BLaER1 (cell line): ENCODE results near the gene SEMA4D.

Experiments used
- H3K27ac ChIP-seq: shearing (Covaris generic); formaldehyde crosslinking; 2 replicates; pipeline ENCODE4 v1.8.1; 2022
- H3K27me3 ChIP-seq: shearing (Covaris generic); formaldehyde crosslinking; 2 replicates; pipeline ENCODE4 v1.8.1; 2022
- H3K36me3 ChIP-seq: shearing (Covaris generic); formaldehyde crosslinking; 2 replicates; pipeline ENCODE4 v1.8.1; 2022
- H3K4me1 ChIP-seq: shearing (Covaris generic); formaldehyde crosslinking; 2 replicates; pipeline ENCODE4 v1.8.1; 2022
- H3K4me2 ChIP-seq: shearing (Covaris generic); formaldehyde crosslinking; 2 replicates; pipeline ENCODE4 v1.8.1; 2022
- H3K4me3 ChIP-seq: shearing (Covaris generic); formaldehyde crosslinking; 2 replicates; pipeline ENCODE4 v1.8.1; 2022
- H3K9ac ChIP-seq: shearing (Covaris generic); formaldehyde crosslinking; 2 replicates; pipeline ENCODE4 v1.8.1; 2022
- H3K9me3 ChIP-seq: shearing (Covaris generic); formaldehyde crosslinking; 2 replicates; pipeline ENCODE4 v1.8.1; 2022
- H4K20me1 ChIP-seq: shearing (Covaris generic); formaldehyde crosslinking; 2 replicates; pipeline ENCODE4 v1.8.1; 2022
- Cebpa-rat ChIP-seq: shearing (Covaris generic); IDR thresholded peaks from 2 replicates; pipeline ENCODE4 v1.8.1; 2022

The SEMA4D gene

DNA sequence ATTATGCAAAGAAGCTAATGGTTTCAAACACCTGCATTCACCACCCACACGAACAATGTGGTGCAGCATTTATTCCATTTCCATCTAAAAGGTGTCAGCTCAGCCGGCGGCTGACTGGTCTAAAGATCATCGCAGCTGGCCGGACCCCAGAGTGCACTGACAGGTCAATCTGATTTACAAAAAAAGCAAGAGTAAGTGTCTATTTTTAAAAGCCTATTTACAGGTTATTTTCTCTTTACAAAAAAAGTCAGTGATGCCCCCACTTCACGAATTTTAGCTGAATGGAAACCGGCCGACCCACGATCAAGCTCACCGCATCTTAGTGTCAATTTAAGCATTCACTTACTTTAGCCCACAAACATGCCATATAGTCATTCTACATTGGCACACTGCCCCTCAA lies 58.3 kb downstream of the SEMA4D start:
- H3K36me3 ChIP-seq = peaks cover 49% of the 10 kb centered on the region
- H4K20me1 ChIP-seq = peaks cover 100% of the 10 kb centered on the region
- H3K4me2 ChIP-seq = peak overlapping the region; percentile 83
- H3K9me3 ChIP-seq = no peaks in the 10 kb centered on the region
- H3K9ac ChIP-seq = no peak overlapping the region
- TF ChIP-seq Cebpa-rat = no peak
- H3K27me3 ChIP-seq = no peaks in the 10 kb centered on the region
- no peak overlapping the region for H3K4me3 ChIP-seq
- H3K4me1 ChIP-seq = peaks cover 96% of the 10 kb centered on the region
- H3K27ac ChIP-seq = peak overlapping the region; percentile 75

DNA sequence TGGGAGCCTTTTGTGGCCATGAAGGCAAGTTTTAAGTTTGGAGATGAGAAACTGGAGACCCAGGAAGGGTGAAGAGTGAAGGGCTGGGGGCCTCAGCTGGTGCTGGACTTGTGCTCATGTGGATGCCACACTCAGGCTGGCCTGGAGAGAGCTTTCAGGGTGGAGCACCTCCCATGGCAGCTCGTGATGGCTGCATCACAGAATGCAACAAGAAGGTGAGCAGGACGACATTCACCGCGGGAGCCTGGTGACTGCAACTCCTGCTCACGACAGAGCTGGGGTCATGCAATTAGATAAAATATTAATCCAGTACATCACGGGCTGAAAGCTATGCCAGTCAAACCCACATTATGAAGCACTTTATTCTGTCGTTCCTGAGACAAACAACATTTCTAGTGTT lies 59.7 kb downstream of the SEMA4D start:
- 0 out of 2 replicates have a peak overlapping the region, but pooled peaks have one; percentile 46 for H3K27ac ChIP-seq
- peak overlapping the region; percentile 78 for H3K4me2 ChIP-seq
- no peak overlapping the region for H3K4me3 ChIP-seq
- peaks cover 93% of the 10 kb centered on the region for H3K4me1 ChIP-seq
- no peak overlapping the region for H3K9ac ChIP-seq
- H3K9me3 ChIP-seq = no peaks in the 10 kb centered on the region
- H4K20me1 ChIP-seq = peaks cover 100% of the 10 kb centered on the region
- peaks cover 53% of the 10 kb centered on the region for H3K36me3 ChIP-seq
- no peak for TF ChIP-seq Cebpa-rat
- H3K27me3 ChIP-seq = no peaks in the 10 kb centered on the region

DNA sequence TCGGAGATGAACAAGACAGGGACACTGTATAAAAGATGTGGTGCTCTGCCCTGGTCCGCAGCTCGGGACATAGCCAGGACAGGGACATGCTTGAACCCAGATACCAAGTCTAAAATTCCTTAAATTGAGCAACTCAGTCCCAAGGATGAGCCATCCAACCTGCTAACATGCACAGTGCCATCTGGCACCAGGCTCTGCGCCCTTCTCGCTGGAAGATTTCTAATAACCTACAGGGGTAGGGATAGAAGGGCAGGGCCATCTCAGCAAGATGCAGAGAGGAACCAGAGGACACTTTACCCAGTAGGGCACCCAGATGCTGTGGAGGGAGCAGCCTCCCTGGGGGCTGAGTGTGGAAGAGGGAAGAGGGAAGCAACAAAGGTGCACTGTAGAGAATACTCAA lies 60.1 kb downstream of the SEMA4D start:
- H3K36me3 ChIP-seq = peaks cover 57% of the 10 kb centered on the region
- H3K4me3 ChIP-seq = no peak overlapping the region
- peaks cover 93% of the 10 kb centered on the region for H3K4me1 ChIP-seq
- H3K27me3 ChIP-seq = no peaks in the 10 kb centered on the region
- H3K9ac ChIP-seq = no peak overlapping the region
- no peaks in the 10 kb centered on the region for H3K9me3 ChIP-seq
- H3K4me2 ChIP-seq = peak overlapping the region; percentile 78
- no peak for TF ChIP-seq Cebpa-rat
- peaks cover 100% of the 10 kb centered on the region for H4K20me1 ChIP-seq
- 0 out of 2 replicates have a peak overlapping the region, but pooled peaks have one; percentile 50 for H3K27ac ChIP-seq

DNA sequence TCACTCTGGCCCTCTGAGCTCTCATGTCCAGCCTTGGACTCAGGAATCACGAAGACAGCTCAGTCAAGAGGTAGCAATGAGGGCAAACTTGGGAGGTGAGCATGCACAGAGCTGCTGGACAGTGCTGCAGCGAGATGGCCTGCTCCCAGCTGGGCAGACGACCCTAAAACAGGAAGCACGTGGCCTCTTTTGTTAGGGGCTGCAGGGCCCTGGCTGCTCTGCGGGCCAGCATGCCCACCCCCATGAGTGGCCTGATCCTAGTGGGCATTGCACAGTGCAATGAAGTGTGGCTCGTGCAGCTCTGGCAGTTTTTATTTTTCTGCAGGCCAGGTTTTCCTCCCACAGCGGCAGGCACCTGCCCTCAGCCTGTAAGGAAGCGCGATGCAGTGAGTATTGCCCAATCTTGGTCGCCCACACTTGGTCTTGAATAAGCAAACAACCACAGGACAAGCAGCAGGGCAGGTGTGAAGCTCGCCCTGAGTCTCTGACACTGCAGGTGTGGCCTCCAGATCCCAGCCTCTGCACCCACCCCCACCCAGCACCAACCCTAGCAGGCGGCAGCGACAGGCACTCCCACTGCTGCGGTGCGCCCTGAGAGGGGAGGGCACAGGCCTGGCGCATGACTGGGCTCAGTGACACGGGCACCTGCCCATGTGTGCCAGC lies 60.8 kb downstream of the SEMA4D start:
- Histone ChIP-seq H3K4me1 (peaks cover 93% of the 10 kb centered on the region), H3K27ac (peak overlapping the region; percentile 50), H3K4me2 (peak overlapping the region; percentile 78), H3K4me3 (no peak overlapping the region), H3K9ac (peak overlapping the region; percentile 6; the same call in 1 of the 2 replicates), H3K36me3 (peaks cover 63% of the 10 kb centered on the region), H3K9me3 (no peaks in the 10 kb centered on the region), H4K20me1 (peaks cover 100% of the 10 kb centered on the region), H3K27me3 (no peaks in the 10 kb centered on the region)
- TF ChIP-seq Cebpa-rat = peak; percentile 86

DNA sequence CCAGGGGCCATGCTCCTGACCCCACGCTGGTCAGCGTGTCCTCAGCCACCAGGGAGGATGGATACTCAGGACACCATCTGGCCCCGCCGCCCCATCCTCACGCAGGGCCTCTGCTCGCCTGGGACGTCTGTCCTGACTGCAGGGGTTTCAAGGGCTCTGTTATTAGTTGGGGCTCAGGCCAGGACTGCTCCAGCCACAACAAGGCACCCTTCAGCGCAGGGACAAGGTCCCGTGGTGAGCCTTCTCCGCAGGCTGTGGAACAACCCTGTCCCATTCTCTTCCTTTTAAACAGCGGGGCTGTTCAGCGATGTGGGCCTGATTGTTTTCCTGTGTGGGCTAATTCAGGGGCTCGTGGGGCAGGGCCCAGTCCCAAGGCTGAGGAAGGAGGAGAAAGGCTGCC lies 61.6 kb downstream of the SEMA4D start:
- Histone ChIP-seq H3K27ac (peak overlapping the region; percentile 50), H3K9ac (peak overlapping the region; percentile 6; the same call in 1 of the 2 replicates), H3K4me2 (peak overlapping the region; percentile 78), H3K9me3 (no peaks in the 10 kb centered on the region), H3K27me3 (no peaks in the 10 kb centered on the region), H3K4me1 (peaks cover 93% of the 10 kb centered on the region), H3K4me3 (no peak overlapping the region), H3K36me3 (peaks cover 56% of the 10 kb centered on the region), H4K20me1 (peaks cover 100% of the 10 kb centered on the region)
- TF ChIP-seq Cebpa-rat = no peak

DNA sequence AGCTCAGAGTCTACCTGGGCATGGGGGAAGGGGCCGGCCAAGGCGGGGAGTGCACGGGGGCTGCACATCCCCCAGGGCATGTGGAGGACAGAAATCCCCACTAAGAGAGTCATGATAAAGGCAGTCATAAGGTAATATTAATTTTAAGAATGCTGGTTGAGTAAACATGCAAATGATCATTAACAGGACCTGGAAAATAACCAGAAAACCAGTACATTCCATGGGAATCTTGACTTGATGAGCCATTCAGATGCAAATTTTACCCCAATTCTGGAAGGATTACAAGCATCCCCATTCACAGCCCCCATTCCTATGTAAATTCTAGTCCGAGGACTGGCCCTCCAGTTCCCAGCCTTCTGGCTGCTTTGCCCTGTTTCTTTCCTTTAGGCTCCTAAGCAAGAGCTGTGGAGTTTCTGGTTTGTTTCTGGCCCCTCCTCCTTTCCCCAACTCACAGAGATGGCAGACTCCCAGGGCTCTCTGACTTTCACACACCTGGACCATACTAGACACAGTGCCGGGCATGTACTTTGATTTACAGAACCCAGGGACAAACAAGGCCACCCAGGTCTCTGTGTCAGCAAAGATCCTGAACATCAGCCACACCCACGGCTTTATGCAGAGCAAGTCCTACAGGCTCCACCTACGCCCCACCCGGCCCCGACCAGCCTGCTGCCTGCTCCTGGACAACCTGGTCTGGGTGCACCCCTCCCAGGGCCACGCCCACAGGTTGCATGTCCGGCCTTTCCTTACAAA lies 62.7 kb downstream of the SEMA4D start:
- Histone ChIP-seq H4K20me1 (peaks cover 100% of the 10 kb centered on the region), H3K4me1 (peaks cover 91% of the 10 kb centered on the region), H3K27me3 (no peaks in the 10 kb centered on the region), H3K4me3 (no peak overlapping the region), H3K9ac (no peak overlapping the region), H3K27ac (no peak overlapping the region), H3K36me3 (peaks cover 51% of the 10 kb centered on the region), H3K9me3 (no peaks in the 10 kb centered on the region), H3K4me2 (peak overlapping the region; percentile 78; the same call in 1 of the 2 replicates)
- TF ChIP-seq Cebpa-rat = no peak

DNA sequence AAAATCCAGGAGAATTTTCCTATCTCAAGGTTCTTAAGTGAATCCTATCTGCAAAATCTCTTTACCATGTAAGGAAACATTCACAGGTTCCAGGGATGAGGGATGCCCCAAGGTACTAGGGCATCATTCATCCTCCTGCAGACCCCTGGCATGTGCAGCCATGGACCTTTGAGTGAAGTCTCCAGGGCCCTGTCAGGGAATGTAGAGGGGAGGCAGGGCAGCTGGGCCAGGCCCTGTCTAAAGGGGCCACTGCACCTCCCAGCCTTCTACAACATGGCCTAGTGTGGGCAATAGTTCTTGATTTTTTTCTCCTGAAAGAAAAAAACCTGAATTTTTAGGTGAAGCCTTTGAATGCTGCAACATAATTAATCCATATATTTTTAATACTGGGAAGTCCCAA lies 63.3 kb downstream of the SEMA4D start:
- peaks cover 57% of the 10 kb centered on the region for H3K36me3 ChIP-seq
- TF ChIP-seq Cebpa-rat = no peak
- peaks cover 91% of the 10 kb centered on the region for H3K4me1 ChIP-seq
- no peak overlapping the region for H3K9ac ChIP-seq
- peaks cover 100% of the 10 kb centered on the region for H4K20me1 ChIP-seq
- no peaks in the 10 kb centered on the region for H3K27me3 ChIP-seq
- H3K4me3 ChIP-seq = no peak overlapping the region
- H3K9me3 ChIP-seq = no peaks in the 10 kb centered on the region
- no peak overlapping the region for H3K27ac ChIP-seq
- no peak overlapping the region for H3K4me2 ChIP-seq

DNA sequence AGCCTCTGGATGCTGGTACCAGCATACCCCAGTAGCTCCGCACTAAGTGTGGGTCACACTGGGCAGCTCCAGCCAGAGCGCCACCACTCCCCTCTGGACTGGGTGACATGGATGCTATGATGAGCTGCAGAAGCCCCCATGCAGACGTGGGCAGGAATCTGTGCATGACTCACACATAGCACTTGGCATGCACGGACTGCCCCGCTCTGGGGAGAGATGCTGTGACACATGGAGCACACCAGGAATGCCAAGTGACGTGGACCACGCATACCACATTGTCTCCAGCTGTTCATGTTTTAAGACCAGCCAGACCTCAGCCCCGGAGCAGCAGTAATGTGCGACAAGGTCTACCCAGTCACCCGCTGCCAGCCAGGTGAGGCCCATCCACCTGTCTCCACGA lies 64.1 kb downstream of the SEMA4D start:
- H3K27ac ChIP-seq = no peak overlapping the region
- no peak overlapping the region for H3K4me3 ChIP-seq
- no peak overlapping the region for H3K9ac ChIP-seq
- no peak for TF ChIP-seq Cebpa-rat
- peaks cover 91% of the 10 kb centered on the region for H3K4me1 ChIP-seq
- peaks cover 60% of the 10 kb centered on the region for H3K36me3 ChIP-seq
- peaks cover 100% of the 10 kb centered on the region for H4K20me1 ChIP-seq
- H3K9me3 ChIP-seq = no peaks in the 10 kb centered on the region
- peak overlapping the region; percentile 41; the same call in 1 of the 2 replicates for H3K4me2 ChIP-seq
- no peaks in the 10 kb centered on the region for H3K27me3 ChIP-seq

DNA sequence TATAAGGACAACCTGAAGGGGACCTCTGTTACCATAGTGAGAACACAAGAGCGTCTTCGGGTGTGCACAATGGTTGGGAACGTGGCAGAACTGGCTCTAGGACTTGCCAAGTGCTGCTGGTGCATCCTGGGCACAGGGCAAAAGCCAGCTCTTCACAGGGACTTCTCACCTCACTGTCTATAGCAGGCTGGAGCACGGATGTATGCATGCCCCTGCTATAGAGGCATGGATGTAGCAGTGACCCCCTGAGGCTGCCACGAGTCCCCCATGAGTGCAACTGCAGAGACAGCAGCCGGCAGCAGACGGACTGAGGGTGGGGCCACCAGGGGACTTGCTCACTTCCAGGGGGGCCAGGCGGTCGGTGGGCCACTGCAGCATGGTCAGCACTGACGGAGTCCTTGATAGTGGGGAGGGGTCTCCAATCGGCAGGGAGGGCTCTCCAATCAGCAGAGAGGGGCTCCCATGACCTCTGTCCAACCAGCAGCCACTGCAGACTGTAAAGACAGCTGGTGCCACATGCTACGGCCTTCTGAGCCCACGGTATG lies 64.9 kb downstream of the SEMA4D start:
- Histone ChIP-seq H3K36me3 (peaks cover 60% of the 10 kb centered on the region), H3K4me3 (no peak overlapping the region), H3K4me2 (peak overlapping the region; percentile 41)

More for the DNA sequence above, 64.9 kb downstream of the SEMA4D start:
- Histone ChIP-seq H3K9ac (no peak overlapping the region), H3K27ac (no peak overlapping the region), H4K20me1 (peaks cover 100% of the 10 kb centered on the region), H3K9me3 (no peaks in the 10 kb centered on the region), H3K27me3 (no peaks in the 10 kb centered on the region), H3K4me1 (peaks cover 91% of the 10 kb centered on the region)
- no peak for TF ChIP-seq Cebpa-rat
